K562 (cell line): ENCODE data around the gene AQP9. TPM values are rescaled to one million over a fixed set of nuclear protein-coding genes. Genes with fewer than 3 reads are reported as not detected.

Source experiments
- CC2D1A ChIP-seq: fragments of 450-650 bp; IDR thresholded peaks from 2 replicates; pipeline ENCODE4 v1.6.1; 2017; ENCODE audit warnings: mild to moderate bottlenecking
- CTBP1 ChIP-seq: fragments of 450-650 bp; IDR thresholded peaks from 2 replicates; pipeline ENCODE4 v1.6.1; 2016; ENCODE audit warnings: borderline replicate concordance
- DMBX1 ChIP-seq: fragments of 250-450 bp; sonication (Bioruptor Pico); IDR thresholded peaks from 2 replicates; pipeline ENCODE4 v1.8.0; 2022; ENCODE audit warnings: inconsistent platforms, mild to moderate bottlenecking, moderate library complexity, borderline replicate concordance
- EP400 ChIP-seq: fragments of 450-650 bp; IDR thresholded peaks from 2 replicates; pipeline ENCODE4 v1.6.1; 2017; ENCODE audit warnings: antibody characterized with exemption, mild to moderate bottlenecking, moderate library complexity
- HDGF ChIP-seq: fragments of 450-650 bp; IDR thresholded peaks from 2 replicates; pipeline ENCODE4 v1.6.1; 2016
- HNRNPL ChIP-seq: fragments of 200-400 bp; formaldehyde crosslinking; IDR thresholded peaks from 2 replicates; pipeline ENCODE4 v1.6.1; 2017; ENCODE audit warnings: low read depth, mild to moderate bottlenecking, low read length
- NR2C1 ChIP-seq, 2 experiments: fragments of 450-650 bp; IDR thresholded peaks; 2 replicates each; pipeline ENCODE4 v1.6.1; 2017; ENCODE audit warnings: mild to moderate bottlenecking in 2 of 2, antibody characterized with exemption in 1 of 2, inconsistent platforms in 1 of 2, missing compliant biosample characterization in 1 of 2, missing genetic modification characterization in 1 of 2
- PTRF ChIP-seq: fragments of 450-650 bp; IDR thresholded peaks from 2 replicates; pipeline ENCODE4 v1.6.1; 2016; ENCODE audit warnings: mild to moderate bottlenecking, missing genetic modification characterization, missing compliant biosample characterization
- RBM39 ChIP-seq: fragments of 200-400 bp; formaldehyde crosslinking; optimal IDR thresholded peaks from 2 replicates; pipeline ENCODE3; 2018; ENCODE audit warnings: low read depth, low read length
- RFX1 ChIP-seq: fragments of 450-650 bp; IDR thresholded peaks from 2 replicates; pipeline ENCODE4 v1.6.1; 2016; ENCODE audit warnings: mild to moderate bottlenecking, moderate library complexity
- SMAD2 ChIP-seq: fragments of 150-350 bp; IDR thresholded peaks from 2 replicates; pipeline ENCODE4 v1.6.1; 2014; ENCODE audit warnings: low read depth, mild to moderate bottlenecking, low read length
- ZBTB17 ChIP-seq: fragments of 450-650 bp; formaldehyde crosslinking; IDR thresholded peaks from 2 replicates; pipeline ENCODE4 v1.4.0; 2020; ENCODE audit warnings: mild to moderate bottlenecking
- ZNF143 ChIP-seq: sonication (generic); formaldehyde crosslinking; IDR thresholded peaks from 2 replicates; pipeline ENCODE4 v1.9.0; 2022; ENCODE audit warnings: mild to moderate bottlenecking, missing genetic modification reagents
- ZNF41 ChIP-seq: fragments of 250-450 bp; sonication (Bioruptor Pico); conservative IDR thresholded peaks from 2 replicates; pipeline ENCODE4 v1.4.0; 2020; ENCODE audit warnings: mild to moderate bottlenecking
- ZNF583 ChIP-seq: fragments of 250-450 bp; sonication (Bioruptor Pico); IDR thresholded peaks from 2 replicates; pipeline ENCODE4 v1.4.0; 2020
- ZNF586 ChIP-seq: fragments of 450-650 bp; formaldehyde crosslinking; conservative IDR thresholded peaks from 2 replicates; pipeline ENCODE4 v1.4.0; 2020; ENCODE audit warnings: mild to moderate bottlenecking, moderate library complexity
- polyA plus RNA-seq, 8 experiments: library from polyadenylated mRNA; depleted of rRNA in 4 of 8; stranded (reverse) in 5 of 8; unstranded in 3 of 8; fragments of >200 nt; fragmentation: Nextera tagmentation in 2 of 8; fragmentation: Illumina TruSeq in 1 of 8; extraction: Ambion mirVana in 2 of 8; extraction: Trizol in 1 of 8; gene quantifications; 2 replicates each; pipeline versions ENCODE4 v1.2.1 to v1.2.3, GENCODE V29; 2011 to 2014; ENCODE audit warnings: inconsistent platforms in 1 of 8, missing spikeins in 1 of 8
- total RNA-seq, 7 experiments: library from RNA; depleted of rRNA in 6 of 7; stranded (reverse); fragments of >200 nt in 6 of 7; fragmentation: Illumina TruSeq in 2 of 7; extraction: Trizol in 2 of 7; gene quantifications; 2 replicates each; pipeline versions ENCODE4 v1.2.1 to v1.2.3, GENCODE V29; 2011 to 2021; ENCODE audit warnings: low replicate concordance in 1 of 7
- TF ChIP-seq, protein P1 (sequence below): fragments of 250-450 bp; sonication (Bioruptor Pico); IDR thresholded peaks from 2 replicates; pipeline ENCODE4 v1.5.1; 2021; ENCODE audit warnings: mild to moderate bottlenecking
- TF ChIP-seq, protein P2 (sequence below), 2 experiments: fragments of 450-650 bp in 1 of 2; sonication (generic) in 1 of 2; formaldehyde crosslinking in 1 of 2; IDR thresholded peaks in 1 of 2; conservative IDR thresholded peaks in 1 of 2; 2 replicates each; pipeline versions ENCODE4 v1.6.1 to v1.8.1; 2016 to 2023; ENCODE audit warnings: mild to moderate bottlenecking in 2 of 2, moderate library complexity in 2 of 2, inconsistent platforms in 1 of 2, missing genetic modification reagents in 1 of 2
- TF ChIP-seq, protein P3 (sequence below), 3 experiments: IDR thresholded peaks in 2 of 3; conservative IDR thresholded peaks in 1 of 3; 2 replicates each; pipeline ENCODE4 v1.5.1; 2011 to 2012; ENCODE audit warnings: low read length in 3 of 3, mild to moderate bottlenecking in 3 of 3, control low read depth in 2 of 3, improper control_type of control experiment in 1 of 3, inconsistent platforms in 1 of 3, low read depth in 1 of 3, mixed read lengths in 1 of 3, moderate library complexity in 1 of 3; ENCODE audit not compliant: insufficient read depth in 2 of 3
- TF ChIP-seq, protein P4 (sequence below): fragments of 450-650 bp; conservative IDR thresholded peaks from 2 replicates; pipeline ENCODE4 v1.6.1; 2016; ENCODE audit warnings: missing genetic modification characterization, low read depth, mild to moderate bottlenecking, control low read depth, missing compliant biosample characterization

Gene AQP9
- total and polyA plus RNA-seq, 9 of the 15 experiments (the other 6 are each of a cell fraction or from before 2014, with no cell fraction given): 0.04 to 0.33 (median 0.07) TPM; not detected in 4

DNA sequence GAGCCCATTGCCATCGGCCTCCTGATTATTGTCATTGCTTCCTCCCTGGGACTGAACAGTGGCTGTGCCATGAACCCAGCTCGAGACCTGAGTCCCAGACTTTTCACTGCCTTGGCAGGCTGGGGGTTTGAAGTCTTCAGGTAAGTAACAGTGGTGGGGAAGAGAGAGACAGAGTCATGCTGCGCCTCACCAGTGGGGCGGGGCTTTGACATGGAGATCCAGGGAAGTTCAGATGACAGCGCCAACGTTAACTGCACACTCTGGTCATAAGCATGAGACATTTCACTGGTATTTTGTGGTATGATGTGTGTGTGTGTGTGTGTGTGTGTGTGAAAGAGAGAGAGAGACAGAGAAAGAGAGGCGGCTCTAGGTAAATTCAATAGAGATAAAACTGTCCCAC lies 41.0 kb downstream of the AQP9 start (continued):
- TF ChIP-seq PTRF (tag): 0 out of 2 replicates have a peak, but pooled peaks have one; percentile 9
- TF ChIP-seq ZNF586 (CRISPR knock-in tag): no peak
- TF ChIP-seq EP400: no peak
- no peak for TF ChIP-seq ZBTB17
- TF ChIP-seq ZNF583 (CRISPR knock-in tag): peak; percentile 68; the same call in 1 of the 2 replicates
- no peak for TF ChIP-seq SMAD2
- TF ChIP-seq CC2D1A: no peak; the same call in 1 of the 2 replicates
- no peak for TF ChIP-seq NR2C1 (IDR thresholded peaks at IDR 0.05)
- 0 out of 2 replicates have a peak, but pooled peaks have one; percentile 24 for TF ChIP-seq NR2C1 (tag; IDR thresholded peaks at IDR 0.05)
- TF ChIP-seq ZNF41 (CRISPR knock-in tag): 0 out of 2 replicates have a peak, but pooled peaks have one; percentile 41
- no peak for TF ChIP-seq CTBP1
- TF ChIP-seq RBM39: no peak
- no peak for TF ChIP-seq ZNF143
- TF ChIP-seq, protein P1, sequence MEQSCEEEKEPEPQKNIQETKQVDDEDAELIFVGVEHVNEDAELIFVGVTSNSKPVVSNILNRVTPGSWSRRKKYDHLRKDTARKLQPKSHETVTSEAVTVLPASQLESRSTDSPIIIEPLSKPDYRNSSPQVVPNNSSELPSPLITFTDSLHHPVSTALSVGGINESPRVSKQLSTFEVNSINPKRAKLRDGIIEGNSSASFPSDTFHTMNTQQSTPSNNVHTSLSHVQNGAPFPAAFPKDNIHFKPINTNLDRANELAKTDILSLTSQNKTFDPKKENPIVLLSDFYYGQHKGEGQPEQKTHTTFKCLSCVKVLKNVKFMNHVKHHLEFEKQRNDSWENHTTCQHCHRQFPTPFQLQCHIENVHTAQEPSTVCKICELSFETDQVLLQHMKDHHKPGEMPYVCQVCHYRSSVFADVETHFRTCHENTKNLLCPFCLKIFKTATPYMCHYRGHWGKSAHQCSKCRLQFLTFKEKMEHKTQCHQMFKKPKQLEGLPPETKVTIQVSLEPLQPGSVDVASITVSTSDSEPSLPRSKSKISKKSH (CRISPR knock-in tag): no peak
- TF ChIP-seq, protein P2, sequence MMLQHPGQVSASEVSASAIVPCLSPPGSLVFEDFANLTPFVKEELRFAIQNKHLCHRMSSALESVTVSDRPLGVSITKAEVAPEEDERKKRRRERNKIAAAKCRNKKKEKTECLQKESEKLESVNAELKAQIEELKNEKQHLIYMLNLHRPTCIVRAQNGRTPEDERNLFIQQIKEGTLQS (IDR thresholded peaks at IDR 0.05): no peak
- TF ChIP-seq, protein P2 (CRISPR knock-in tag; conservative IDR thresholded peaks at IDR 0.05): no peak
- TF ChIP-seq, protein P3, sequence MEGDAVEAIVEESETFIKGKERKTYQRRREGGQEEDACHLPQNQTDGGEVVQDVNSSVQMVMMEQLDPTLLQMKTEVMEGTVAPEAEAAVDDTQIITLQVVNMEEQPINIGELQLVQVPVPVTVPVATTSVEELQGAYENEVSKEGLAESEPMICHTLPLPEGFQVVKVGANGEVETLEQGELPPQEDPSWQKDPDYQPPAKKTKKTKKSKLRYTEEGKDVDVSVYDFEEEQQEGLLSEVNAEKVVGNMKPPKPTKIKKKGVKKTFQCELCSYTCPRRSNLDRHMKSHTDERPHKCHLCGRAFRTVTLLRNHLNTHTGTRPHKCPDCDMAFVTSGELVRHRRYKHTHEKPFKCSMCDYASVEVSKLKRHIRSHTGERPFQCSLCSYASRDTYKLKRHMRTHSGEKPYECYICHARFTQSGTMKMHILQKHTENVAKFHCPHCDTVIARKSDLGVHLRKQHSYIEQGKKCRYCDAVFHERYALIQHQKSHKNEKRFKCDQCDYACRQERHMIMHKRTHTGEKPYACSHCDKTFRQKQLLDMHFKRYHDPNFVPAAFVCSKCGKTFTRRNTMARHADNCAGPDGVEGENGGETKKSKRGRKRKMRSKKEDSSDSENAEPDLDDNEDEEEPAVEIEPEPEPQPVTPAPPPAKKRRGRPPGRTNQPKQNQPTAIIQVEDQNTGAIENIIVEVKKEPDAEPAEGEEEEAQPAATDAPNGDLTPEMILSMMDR (IDR thresholded peaks at IDR 0.05 in 2 of 3, conservative IDR thresholded peaks at IDR 0.05 in 1 of 3; ENCODE audit: insufficient read depth in 2 of 3, low read depth in 1 of 3, low read length in 3 of 3): no peak
- TF ChIP-seq HDGF: peak; percentile 71; the same call in 1 of the 2 replicates
- TF ChIP-seq HNRNPL: no peak
- TF ChIP-seq, protein P4, sequence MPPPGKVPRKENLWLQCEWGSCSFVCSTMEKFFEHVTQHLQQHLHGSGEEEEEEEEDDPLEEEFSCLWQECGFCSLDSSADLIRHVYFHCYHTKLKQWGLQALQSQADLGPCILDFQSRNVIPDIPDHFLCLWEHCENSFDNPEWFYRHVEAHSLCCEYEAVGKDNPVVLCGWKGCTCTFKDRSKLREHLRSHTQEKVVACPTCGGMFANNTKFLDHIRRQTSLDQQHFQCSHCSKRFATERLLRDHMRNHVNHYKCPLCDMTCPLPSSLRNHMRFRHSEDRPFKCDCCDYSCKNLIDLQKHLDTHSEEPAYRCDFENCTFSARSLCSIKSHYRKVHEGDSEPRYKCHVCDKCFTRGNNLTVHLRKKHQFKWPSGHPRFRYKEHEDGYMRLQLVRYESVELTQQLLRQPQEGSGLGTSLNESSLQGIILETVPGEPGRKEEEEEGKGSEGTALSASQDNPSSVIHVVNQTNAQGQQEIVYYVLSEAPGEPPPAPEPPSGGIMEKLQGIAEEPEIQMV: no peak
- peak; percentile 56; the same call in 1 of the 2 replicates for TF ChIP-seq DMBX1 (CRISPR knock-in tag)
- no peak for TF ChIP-seq RFX1
